Keratinocyte (primary cell): Measurements from ENCODE around the gene MCOLN3.

ENCODE experiments used
- CTCF ChIP-seq, 3 experiments: IDR thresholded peaks in 1 of 3; conservative IDR thresholded peaks in 1 of 3; optimal IDR thresholded peaks in 1 of 3; 2 replicates in 2 of 3; 3 replicates in 1 of 3; pipeline versions ENCODE3 to v1.5.1; 2011; ENCODE audit warnings: low read length in 3 of 3, mild to moderate bottlenecking in 3 of 3, moderate library complexity in 2 of 3, control low read depth in 1 of 3, inconsistent platforms in 1 of 3; ENCODE audit not compliant: insufficient read depth in 2 of 3; ENCODE audit errors: extremely low read depth in 1 of 3
- EZH2 ChIP-seq: IDR thresholded peaks from one replicate; pipeline ENCODE4 v1.6.1; 2012; ENCODE audit warnings: inconsistent platforms, mild to moderate bottlenecking, low read length, moderate library complexity

- TF ChIP-seq CTCF (optimal IDR thresholded peaks at IDR 0.05 in 1 of 3, IDR thresholded peaks at IDR 0.05 in 1 of 3, conservative IDR thresholded peaks at IDR 0.05 in 1 of 3; ENCODE audit: extremely low read depth in 1 of 3, insufficient read depth in 2 of 3, low read length in 3 of 3): no peak
- TF ChIP-seq EZH2: no peak
Observed at GRCh38 chr1:85058311-85058710, 10.0 kb upstream of the MCOLN3 start.
